ENCODE results near the gene MAPK1.
"Not testable (repeated sequence)": the region's sequence is repeated elsewhere in the genome, so short reads cannot be mapped to it uniquely, and the experiment has no call there.

MAPK1 gene

DNA sequence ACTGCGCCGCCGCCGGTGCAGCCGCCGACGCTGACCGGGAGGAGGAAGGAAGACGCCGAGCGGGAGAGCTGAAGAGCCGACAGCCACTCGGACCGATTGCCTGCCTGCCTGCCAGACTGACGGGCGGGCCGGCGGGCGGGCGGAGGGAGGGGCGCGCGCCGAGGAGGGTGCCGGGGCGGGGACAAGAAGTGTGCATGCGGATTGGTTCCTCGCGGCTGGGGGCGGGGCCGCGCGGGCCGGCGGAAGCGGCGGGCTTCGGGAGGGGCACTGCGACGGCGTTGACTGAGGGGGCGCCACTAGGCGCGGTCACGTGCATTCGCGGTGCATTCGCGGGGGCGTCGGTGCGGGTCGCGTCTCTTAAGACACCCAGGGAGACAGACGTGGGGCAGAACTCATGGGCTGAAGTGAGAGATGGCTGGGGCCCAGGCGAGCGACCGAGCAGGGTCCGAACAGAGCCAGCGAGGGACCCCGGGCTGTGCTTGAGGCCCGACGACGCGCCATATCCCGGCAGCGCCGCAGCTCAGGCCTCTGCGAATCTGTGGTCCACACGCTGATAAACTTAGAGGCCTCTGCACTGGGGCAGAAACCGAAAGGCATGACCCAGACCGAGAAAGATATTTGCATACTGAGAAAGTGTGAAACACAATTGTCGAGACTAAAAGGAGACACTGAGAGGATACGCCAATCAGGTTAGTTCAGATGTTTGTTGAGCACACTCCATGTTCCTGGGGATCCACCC is at the start of gene MAPK1:
Gene MAPK1, minus strand, starts transcription at position 118 of the 739 bp plus-strand sequence. CDS start 205 bp downstream, outside the sequence.
- H3F3A ChIP-seq (ENCODE audit: control insufficient read depth, insufficient read depth) = peaks cover 5% of the 10 kb centered on the region; the same call in 1 of the 2 replicates
- H4K20me1 ChIP-seq (ENCODE audit: control insufficient read depth, insufficient read depth, low read depth, low read length) = peaks cover 18% of the 10 kb centered on the region
- no peak for TF ChIP-seq EZH2phosphoT487 (IDR thresholded peaks at IDR 0.05; ENCODE audit: borderline replicate concordance, low read length)
- TF ChIP-seq, protein P1, sequence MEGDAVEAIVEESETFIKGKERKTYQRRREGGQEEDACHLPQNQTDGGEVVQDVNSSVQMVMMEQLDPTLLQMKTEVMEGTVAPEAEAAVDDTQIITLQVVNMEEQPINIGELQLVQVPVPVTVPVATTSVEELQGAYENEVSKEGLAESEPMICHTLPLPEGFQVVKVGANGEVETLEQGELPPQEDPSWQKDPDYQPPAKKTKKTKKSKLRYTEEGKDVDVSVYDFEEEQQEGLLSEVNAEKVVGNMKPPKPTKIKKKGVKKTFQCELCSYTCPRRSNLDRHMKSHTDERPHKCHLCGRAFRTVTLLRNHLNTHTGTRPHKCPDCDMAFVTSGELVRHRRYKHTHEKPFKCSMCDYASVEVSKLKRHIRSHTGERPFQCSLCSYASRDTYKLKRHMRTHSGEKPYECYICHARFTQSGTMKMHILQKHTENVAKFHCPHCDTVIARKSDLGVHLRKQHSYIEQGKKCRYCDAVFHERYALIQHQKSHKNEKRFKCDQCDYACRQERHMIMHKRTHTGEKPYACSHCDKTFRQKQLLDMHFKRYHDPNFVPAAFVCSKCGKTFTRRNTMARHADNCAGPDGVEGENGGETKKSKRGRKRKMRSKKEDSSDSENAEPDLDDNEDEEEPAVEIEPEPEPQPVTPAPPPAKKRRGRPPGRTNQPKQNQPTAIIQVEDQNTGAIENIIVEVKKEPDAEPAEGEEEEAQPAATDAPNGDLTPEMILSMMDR (IDR thresholded peaks at IDR 0.05; ENCODE audit: low read depth, low read length, poor library complexity, severe bottlenecking) = peak; percentile 66
- H3K79me2 ChIP-seq (ENCODE audit: control insufficient read depth, low read length) = peaks cover 48% of the 10 kb centered on the region
- H3K4me1 ChIP-seq (ENCODE audit: control insufficient read depth, low read length) = peaks cover 40% of the 10 kb centered on the region
- peak within 1 kb of the TSS; percentile 88 for H3K4me3 ChIP-seq (ENCODE audit: low read length)
- peak within 1 kb of the TSS; percentile 69 for H3K27ac ChIP-seq (ENCODE audit: low read depth, low read length)
- no peaks in the 10 kb centered on the region for H3K9me2 ChIP-seq (replicated peaks; ENCODE audit: control insufficient read depth, low read length)
- no peaks in the 10 kb centered on the region for H3K27me3 ChIP-seq (ENCODE audit: control insufficient read depth, low read length)
- H3K4me2 ChIP-seq (ENCODE audit: low read length) = peak within 1 kb of the TSS; percentile 73
- H3K36me3 ChIP-seq (ENCODE audit: control insufficient read depth, low read length) = peaks cover 18% of the 10 kb centered on the region
- H3K9me3 ChIP-seq (ENCODE audit: control insufficient read depth, insufficient read depth, low read length) = no peaks in the 10 kb centered on the region

DNA sequence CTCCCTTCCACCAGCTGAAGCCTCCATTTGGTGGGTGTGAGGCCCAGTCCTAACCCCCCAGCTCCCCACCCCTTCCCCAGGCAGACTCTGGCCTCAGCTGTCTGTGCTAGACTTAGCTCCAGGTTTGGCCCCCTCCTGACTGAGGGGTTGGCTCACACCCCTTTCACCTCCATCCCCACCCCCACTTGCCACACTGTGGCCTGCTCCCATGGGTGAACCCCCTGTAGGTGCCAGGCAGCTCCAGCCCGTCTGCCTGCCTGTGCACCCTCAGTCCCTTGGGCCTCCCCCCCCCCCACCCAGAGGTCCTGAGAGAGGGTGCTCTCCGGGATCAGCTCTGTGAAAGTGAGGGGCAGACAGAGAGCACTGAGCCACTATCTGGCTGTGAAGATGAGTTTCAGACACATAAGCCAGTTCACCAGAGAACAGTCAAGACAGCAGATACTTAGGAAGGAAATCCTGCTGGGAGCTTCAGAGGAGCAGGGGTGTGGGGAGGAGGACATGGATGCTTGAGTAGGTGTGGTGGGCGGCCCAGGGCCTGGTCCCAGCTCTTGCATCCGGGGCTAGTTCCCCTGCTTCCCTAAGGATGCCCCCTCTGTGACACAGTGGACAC is 49.0 kb upstream of the MAPK1 start:
- Histone ChIP-seq H3K4me1 (ENCODE audit: control insufficient read depth, low read length) (no peaks in the 10 kb centered on the region), H3K4me2 (ENCODE audit: low read length) (no peak overlapping the region), H3K9me2 (replicated peaks; ENCODE audit: control insufficient read depth, low read length) (no peaks in the 10 kb centered on the region), H3K79me2 (ENCODE audit: control insufficient read depth, low read length) (no peaks in the 10 kb centered on the region), H3K4me3 (ENCODE audit: low read length) (no peak overlapping the region), H3K9me3 (ENCODE audit: control insufficient read depth, insufficient read depth, low read length) (no peaks in the 10 kb centered on the region), H3K27ac (ENCODE audit: low read depth, low read length) (no peak overlapping the region), H4K20me1 (ENCODE audit: control insufficient read depth, insufficient read depth, low read depth, low read length) (no peaks in the 10 kb centered on the region), H3F3A (ENCODE audit: control insufficient read depth, insufficient read depth) (no peaks in the 10 kb centered on the region), H3K27me3 (ENCODE audit: control insufficient read depth, low read length) (no peaks in the 10 kb centered on the region), H3K36me3 (ENCODE audit: control insufficient read depth, low read length) (no peaks in the 10 kb centered on the region)
- no peak for TF ChIP-seq EZH2phosphoT487 (IDR thresholded peaks at IDR 0.05; ENCODE audit: borderline replicate concordance, low read length)

DNA sequence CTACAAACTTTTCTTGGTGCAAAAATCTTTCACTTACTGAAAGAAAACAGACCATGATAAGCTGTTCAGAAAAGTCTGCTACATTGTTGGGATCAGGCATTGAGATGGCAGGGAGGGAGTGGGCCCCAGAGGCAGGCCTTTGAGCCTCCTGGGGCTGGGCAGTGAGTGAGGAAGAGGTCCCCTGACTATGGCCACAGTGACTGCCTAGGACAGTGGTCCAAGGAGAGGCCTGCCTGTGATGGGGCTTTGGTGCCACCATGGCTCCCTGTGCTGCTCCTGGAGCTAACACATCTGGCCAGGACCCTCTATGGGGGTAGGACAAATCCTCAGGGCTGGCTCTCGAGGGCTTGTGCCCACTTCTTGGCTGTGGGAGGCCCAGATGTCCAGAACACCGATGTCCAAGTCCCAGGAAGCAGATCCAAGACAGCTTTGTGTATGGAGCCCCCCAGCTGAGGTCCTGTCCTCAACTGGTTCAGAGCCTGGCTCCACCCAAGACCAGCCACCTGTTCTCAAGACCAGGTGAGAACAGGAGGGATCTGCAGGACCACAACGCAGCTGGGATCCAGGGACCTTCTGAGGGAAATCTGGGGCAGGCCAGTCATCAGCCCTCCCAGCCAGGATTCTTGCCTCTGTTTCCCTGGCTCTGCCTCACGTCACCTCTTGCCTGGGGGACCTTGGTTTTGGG is 48.3 kb upstream of the MAPK1 start:
- Histone ChIP-seq H3K79me2 (ENCODE audit: control insufficient read depth, low read length) (no peaks in the 10 kb centered on the region), H3K36me3 (ENCODE audit: control insufficient read depth, low read length) (no peaks in the 10 kb centered on the region), H3K27ac (ENCODE audit: low read depth, low read length) (no peak overlapping the region), H4K20me1 (ENCODE audit: control insufficient read depth, insufficient read depth, low read depth, low read length) (no peaks in the 10 kb centered on the region), H3K4me2 (ENCODE audit: low read length) (no peak overlapping the region), H3K9me3 (ENCODE audit: control insufficient read depth, insufficient read depth, low read length) (no peaks in the 10 kb centered on the region), H3K9me2 (replicated peaks; ENCODE audit: control insufficient read depth, low read length) (no peaks in the 10 kb centered on the region), H3F3A (ENCODE audit: control insufficient read depth, insufficient read depth) (no peaks in the 10 kb centered on the region), H3K27me3 (ENCODE audit: control insufficient read depth, low read length) (no peaks in the 10 kb centered on the region), H3K4me3 (ENCODE audit: low read length) (no peak overlapping the region), H3K4me1 (ENCODE audit: control insufficient read depth, low read length) (no peaks in the 10 kb centered on the region)
- TF ChIP-seq, protein P1 (IDR thresholded peaks at IDR 0.05; ENCODE audit: low read depth, low read length, poor library complexity, severe bottlenecking) = no peak
- no peak for TF ChIP-seq EZH2phosphoT487 (IDR thresholded peaks at IDR 0.05; ENCODE audit: borderline replicate concordance, low read length)

DNA sequence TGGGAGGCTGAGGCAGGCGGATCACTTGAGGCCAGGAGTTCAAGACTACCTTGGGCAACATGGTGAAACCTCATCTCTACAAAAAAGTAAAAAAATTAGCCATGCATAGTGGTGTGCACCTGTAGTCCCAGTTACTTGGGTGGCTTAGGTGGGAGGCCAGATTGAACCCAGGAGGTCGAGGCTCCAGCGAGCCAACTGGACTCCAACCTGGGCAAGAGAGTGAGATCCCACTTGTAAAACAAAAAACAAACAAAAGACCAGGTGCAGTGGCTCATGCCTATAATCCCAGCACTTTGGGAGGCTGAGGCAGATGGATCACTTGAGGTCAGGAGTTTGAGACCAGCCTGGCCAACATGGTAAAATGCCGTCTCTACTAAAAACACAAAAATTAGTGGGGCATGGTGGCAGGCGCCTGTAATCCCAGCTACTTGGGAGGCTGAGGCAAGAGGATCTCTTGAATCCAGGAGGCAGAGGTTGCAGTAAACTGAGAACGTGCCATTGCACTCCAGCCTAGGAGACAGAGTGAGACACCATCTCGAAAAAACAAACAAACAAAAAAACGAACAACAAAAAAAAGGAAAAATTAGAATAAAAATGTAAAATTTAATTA is 46.7 kb upstream of the MAPK1 start:
- H3K4me1 ChIP-seq (ENCODE audit: control insufficient read depth, low read length); H3K27ac ChIP-seq (ENCODE audit: low read depth, low read length); H3K79me2 ChIP-seq (ENCODE audit: control insufficient read depth, low read length); H3F3A ChIP-seq (ENCODE audit: control insufficient read depth, insufficient read depth); H3K4me2 ChIP-seq (ENCODE audit: low read length); H3K9me3 ChIP-seq (ENCODE audit: control insufficient read depth, insufficient read depth, low read length); H3K4me3 ChIP-seq (ENCODE audit: low read length); H3K36me3 ChIP-seq (ENCODE audit: control insufficient read depth, low read length); H3K27me3 ChIP-seq (ENCODE audit: control insufficient read depth, low read length); H4K20me1 ChIP-seq (ENCODE audit: control insufficient read depth, insufficient read depth, low read depth, low read length); H3K9me2 ChIP-seq (replicated peaks; ENCODE audit: control insufficient read depth, low read length): not testable (repeated sequence)

DNA sequence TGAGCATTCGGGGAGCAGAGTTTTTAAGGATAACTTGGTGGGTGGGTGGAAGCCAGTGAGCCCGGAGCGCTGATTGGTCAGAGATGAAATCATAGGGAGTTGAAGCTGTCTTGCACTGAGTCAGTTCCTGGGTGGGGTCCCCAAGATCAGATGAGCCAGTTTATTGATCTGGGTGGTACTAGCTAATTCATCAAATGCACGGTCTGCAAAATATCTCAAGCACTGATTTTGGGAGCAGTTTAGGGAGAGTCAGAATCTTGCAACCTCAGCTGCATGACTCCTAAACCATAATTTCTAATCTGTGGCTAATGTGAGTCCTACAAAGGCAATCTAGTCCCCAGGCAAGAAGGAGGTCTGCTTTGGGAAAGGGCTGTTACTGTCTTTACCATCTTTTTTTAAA is 42.9 kb upstream of the MAPK1 start:
- not testable (repeated sequence) for H3K36me3 ChIP-seq (ENCODE audit: control insufficient read depth, low read length); H3F3A ChIP-seq (ENCODE audit: control insufficient read depth, insufficient read depth); H3K27ac ChIP-seq (ENCODE audit: low read depth, low read length); H3K27me3 ChIP-seq (ENCODE audit: control insufficient read depth, low read length); H3K4me3 ChIP-seq (ENCODE audit: low read length); H3K4me1 ChIP-seq (ENCODE audit: control insufficient read depth, low read length); H4K20me1 ChIP-seq (ENCODE audit: control insufficient read depth, insufficient read depth, low read depth, low read length); H3K79me2 ChIP-seq (ENCODE audit: control insufficient read depth, low read length); H3K9me2 ChIP-seq (replicated peaks; ENCODE audit: control insufficient read depth, low read length); H3K4me2 ChIP-seq (ENCODE audit: low read length); H3K9me3 ChIP-seq (ENCODE audit: control insufficient read depth, insufficient read depth, low read length)

All from DOHH2 (cell line).